T-helper 17 cell (primary cell): ENCODE data around the gene FUZ. TPM values are rescaled to one million over a fixed set of nuclear protein-coding genes. Genes with fewer than 3 reads are reported as not detected.

Experiments
- ATAC-seq: fragments of 150-1000 bp; cut with Tn5 transposase; 2 replicates; pipeline ENCODE4 v1.10.0; 2021; ENCODE audit warnings: mild to moderate bottlenecking, moderate library complexity
- DNase-seq, 3 donors: peaks; one replicate each; pipeline versions ENCODE4 v3.0.0 to v3.0.0-alpha.2; 2020 to 2021
- H3K9me3 ChIP-seq: one replicate; pipeline ENCODE4 v1.7.0; 2013; ENCODE audit warnings: low read length, mild to moderate bottlenecking; ENCODE audit not compliant: control insufficient read depth, poor library complexity, severe bottlenecking
- H3K27ac Mint-ChIP-seq: one replicate; pipeline ENCODE4 v1.8.0; 2022; ENCODE audit warnings: mild to moderate bottlenecking, moderate library complexity, mixed read lengths
- H3K27me3 Mint-ChIP-seq: one replicate; pipeline ENCODE4 v1.8.0; 2022; ENCODE audit warnings: mixed read lengths
- H3K36me3 Mint-ChIP-seq: one replicate; pipeline ENCODE4 v1.8.0; 2022; ENCODE audit warnings: low read depth, mixed read lengths
- H3K4me1 Mint-ChIP-seq: one replicate; pipeline ENCODE4 v1.8.0; 2022; ENCODE audit warnings: mild to moderate bottlenecking, mixed read lengths
- H3K4me3 Mint-ChIP-seq: one replicate; pipeline ENCODE4 v1.8.0; 2022; ENCODE audit warnings: mild to moderate bottlenecking, moderate library complexity, mixed read lengths
- total RNA-seq, 4 donors: library from RNA in 2 of 4; stranded (reverse) in 2 of 4; gene quantifications; one replicate each; pipeline ENCODE4 v1.2.3 and lab custom pipeline; 2022 to 2026

FUZ gene
- total RNA-seq, 2 donors from 2014 or later = 29.4 to 30.7 TPM

- no peak overlapping the region for H3K4me3 Mint-ChIP-seq
- no peak for ATAC-seq
- H3K9me3 ChIP-seq = no peaks in the 10 kb centered on the region
- no peak for DNase-seq
- no peaks in the 10 kb centered on the region for H3K27me3 Mint-ChIP-seq
- H3K27ac Mint-ChIP-seq = no peak overlapping the region
- H3K36me3 Mint-ChIP-seq = peaks cover 7% of the 10 kb centered on the region
- H3K4me1 Mint-ChIP-seq = peaks cover 4% of the 10 kb centered on the region
Measured at GRCh38 chr19:49791776-49792445, 21.2 kb downstream of the FUZ start.

- Mint-ChIP-seq H3K36me3 (peaks cover 7% of the 10 kb centered on the region), H3K27ac (peak overlapping the region; percentile 37), H3K27me3 (no peaks in the 10 kb centered on the region), H3K4me1 (peaks cover 9% of the 10 kb centered on the region), H3K4me3 (no peak overlapping the region)
- DNase-seq (no peak), ATAC-seq (no peak)
- no peaks in the 10 kb centered on the region for H3K9me3 ChIP-seq
Measured at GRCh38 chr19:49790866-49791265, 22.2 kb downstream of the FUZ start.

- Mint-ChIP-seq H3K4me1 (peaks cover 9% of the 10 kb centered on the region), H3K27me3 (no peaks in the 10 kb centered on the region), H3K27ac (no peak overlapping the region), H3K4me3 (no peak overlapping the region), H3K36me3 (peaks cover 13% of the 10 kb centered on the region)
- ATAC-seq (no peak), DNase-seq (no peak)
- H3K9me3 ChIP-seq = no peaks in the 10 kb centered on the region
Measured at GRCh38 chr19:49788857-49789256, 24.2 kb downstream of the FUZ start.

GRCh38 chr19:49787746-49788145 is 25.3 kb downstream of the FUZ start:
- peaks cover 9% of the 10 kb centered on the region for H3K4me1 Mint-ChIP-seq
- H3K27ac Mint-ChIP-seq = no peak overlapping the region
- H3K9me3 ChIP-seq = no peaks in the 10 kb centered on the region
- DNase-seq = no peak
- H3K27me3 Mint-ChIP-seq = no peaks in the 10 kb centered on the region
- no peak overlapping the region for H3K4me3 Mint-ChIP-seq
- peaks cover 15% of the 10 kb centered on the region for H3K36me3 Mint-ChIP-seq
- no peak for ATAC-seq

GRCh38 chr19:49786376-49786820 is 26.7 kb downstream of the FUZ start:
- DNase-seq (no peak), ATAC-seq (no peak)
- H3K27me3 Mint-ChIP-seq = no peaks in the 10 kb centered on the region
- no peak overlapping the region for H3K27ac Mint-ChIP-seq
- no peaks in the 10 kb centered on the region for H3K9me3 ChIP-seq
- peaks cover 15% of the 10 kb centered on the region for H3K36me3 Mint-ChIP-seq
- peaks cover 9% of the 10 kb centered on the region for H3K4me1 Mint-ChIP-seq
- no peak overlapping the region for H3K4me3 Mint-ChIP-seq

- Mint-ChIP-seq H3K4me3 (no peak overlapping the region), H3K36me3 (peaks cover 12% of the 10 kb centered on the region), H3K27ac (no peak overlapping the region), H3K4me1 (peaks cover 23% of the 10 kb centered on the region), H3K27me3 (no peaks in the 10 kb centered on the region)
- no peak for DNase-seq
- no peaks in the 10 kb centered on the region for H3K9me3 ChIP-seq
- ATAC-seq = no peak
Measured at GRCh38 chr19:49782515-49782914, 30.6 kb downstream of the FUZ start.

- no peak for ATAC-seq
- Mint-ChIP-seq H3K4me1 (peaks cover 23% of the 10 kb centered on the region), H3K27me3 (no peaks in the 10 kb centered on the region), H3K4me3 (no peak overlapping the region), H3K36me3 (peaks cover 12% of the 10 kb centered on the region), H3K27ac (no peak overlapping the region)
- no peak for DNase-seq
- no peaks in the 10 kb centered on the region for H3K9me3 ChIP-seq
Measured at GRCh38 chr19:49781394-49781793, 31.7 kb downstream of the FUZ start.

- H3K4me1 Mint-ChIP-seq = peaks cover 24% of the 10 kb centered on the region
- DNase-seq = no peak
Measured at GRCh38 chr19:49780861-49781260, 32.2 kb downstream of the FUZ start.

GRCh38 chr19:49779731-49780555 is 33.1 kb downstream of the FUZ start:
- DNase-seq (no peak), ATAC-seq (no peak)
- H3K9me3 ChIP-seq = no peaks in the 10 kb centered on the region
- peaks cover 10% of the 10 kb centered on the region for H3K36me3 Mint-ChIP-seq
- peak overlapping the region; percentile 50 for H3K4me3 Mint-ChIP-seq
- H3K27me3 Mint-ChIP-seq = no peaks in the 10 kb centered on the region
- H3K27ac Mint-ChIP-seq = peak overlapping the region; percentile 91
- H3K4me1 Mint-ChIP-seq = peaks cover 24% of the 10 kb centered on the region

More at GRCh38 chr19:49780861-49781260, 32.2 kb downstream of the FUZ start:
- no peak overlapping the region for H3K4me3 Mint-ChIP-seq
- no peaks in the 10 kb centered on the region for H3K9me3 ChIP-seq
- no peak for ATAC-seq
- no peaks in the 10 kb centered on the region for H3K27me3 Mint-ChIP-seq
- peaks cover 14% of the 10 kb centered on the region for H3K36me3 Mint-ChIP-seq
- peak overlapping the region; percentile 91 for H3K27ac Mint-ChIP-seq

- ATAC-seq = no peak
- Mint-ChIP-seq H3K27me3 (no peaks in the 10 kb centered on the region), H3K4me1 (peaks cover 39% of the 10 kb centered on the region), H3K27ac (no peak overlapping the region), H3K4me3 (peak overlapping the region; percentile 45), H3K36me3 (peaks cover 4% of the 10 kb centered on the region)
- no peak for DNase-seq
- H3K9me3 ChIP-seq = no peaks in the 10 kb centered on the region
Measured at GRCh38 chr19:49776371-49776764, 36.7 kb downstream of the FUZ start.

- H3K9me3 ChIP-seq = no peaks in the 10 kb centered on the region
- peak overlapping the region; percentile 45 for H3K4me3 Mint-ChIP-seq
- no peak overlapping the region for H3K27ac Mint-ChIP-seq
- no peak for DNase-seq
- H3K4me1 Mint-ChIP-seq = peaks cover 34% of the 10 kb centered on the region
- no peak for ATAC-seq
- peaks cover 4% of the 10 kb centered on the region for H3K36me3 Mint-ChIP-seq
- H3K27me3 Mint-ChIP-seq = no peaks in the 10 kb centered on the region
Measured at GRCh38 chr19:49775742-49776370, 37.2 kb downstream of the FUZ start.

- Mint-ChIP-seq H3K27ac (no peak overlapping the region), H3K27me3 (no peaks in the 10 kb centered on the region)
Measured at GRCh38 chr19:49774969-49775368, 38.1 kb downstream of the FUZ start.

GRCh38 chr19:49773663-49774350 is 39.3 kb downstream of the FUZ start:
- peaks cover 4% of the 10 kb centered on the region for H3K36me3 Mint-ChIP-seq
- no peak overlapping the region for H3K4me3 Mint-ChIP-seq
- peak overlapping the region; percentile 83 for H3K27ac Mint-ChIP-seq
- H3K9me3 ChIP-seq = no peaks in the 10 kb centered on the region
- H3K27me3 Mint-ChIP-seq = no peaks in the 10 kb centered on the region
- DNase-seq (no peak), ATAC-seq (no peak)
- peaks cover 29% of the 10 kb centered on the region for H3K4me1 Mint-ChIP-seq

More at GRCh38 chr19:49774969-49775368, 38.1 kb downstream of the FUZ start:
- no peak overlapping the region for H3K4me3 Mint-ChIP-seq
- H3K9me3 ChIP-seq = no peaks in the 10 kb centered on the region
- peaks cover 25% of the 10 kb centered on the region for H3K4me1 Mint-ChIP-seq
- H3K36me3 Mint-ChIP-seq = peaks cover 4% of the 10 kb centered on the region
- ATAC-seq (no peak), DNase-seq (no peak)
